Rectal smooth muscle tissue (tissue), 1 donor: Measurements from ENCODE around the gene OPCML.

Experiments
- H3K27ac ChIP-seq: one replicate; pipeline ENCODE4 v1.7.0; 2013; ENCODE audit warnings: low read depth, low read length, inconsistent platforms
- H3K27me3 ChIP-seq: one replicate; pipeline ENCODE4 v1.7.0; 2013; ENCODE audit warnings: low read length; ENCODE audit not compliant: control insufficient read depth, insufficient read depth
- H3K36me3 ChIP-seq: one replicate; pipeline ENCODE4 v1.7.0; 2013; ENCODE audit warnings: low read length; ENCODE audit not compliant: control insufficient read depth, insufficient read depth
- H3K4me1 ChIP-seq: one replicate; pipeline ENCODE4 v1.7.0; 2013; ENCODE audit warnings: low read length; ENCODE audit not compliant: control insufficient read depth, insufficient read depth
- H3K4me3 ChIP-seq: one replicate; pipeline ENCODE4 v1.7.0; 2013; ENCODE audit warnings: low read length
- H3K9ac ChIP-seq: one replicate; pipeline ENCODE4 v1.7.0; 2013; ENCODE audit warnings: low read length

OPCML gene

GRCh38 chr11:133020372-133020714 is 512.0 kb downstream of the OPCML start:
- Histone ChIP-seq H3K27me3 (no peaks in the 10 kb centered on the region), H3K4me1 (no peaks in the 10 kb centered on the region), H3K36me3 (no peaks in the 10 kb centered on the region), H3K9ac (no peak overlapping the region), H3K27ac (no peak overlapping the region), H3K4me3 (no peak overlapping the region)

DNA sequence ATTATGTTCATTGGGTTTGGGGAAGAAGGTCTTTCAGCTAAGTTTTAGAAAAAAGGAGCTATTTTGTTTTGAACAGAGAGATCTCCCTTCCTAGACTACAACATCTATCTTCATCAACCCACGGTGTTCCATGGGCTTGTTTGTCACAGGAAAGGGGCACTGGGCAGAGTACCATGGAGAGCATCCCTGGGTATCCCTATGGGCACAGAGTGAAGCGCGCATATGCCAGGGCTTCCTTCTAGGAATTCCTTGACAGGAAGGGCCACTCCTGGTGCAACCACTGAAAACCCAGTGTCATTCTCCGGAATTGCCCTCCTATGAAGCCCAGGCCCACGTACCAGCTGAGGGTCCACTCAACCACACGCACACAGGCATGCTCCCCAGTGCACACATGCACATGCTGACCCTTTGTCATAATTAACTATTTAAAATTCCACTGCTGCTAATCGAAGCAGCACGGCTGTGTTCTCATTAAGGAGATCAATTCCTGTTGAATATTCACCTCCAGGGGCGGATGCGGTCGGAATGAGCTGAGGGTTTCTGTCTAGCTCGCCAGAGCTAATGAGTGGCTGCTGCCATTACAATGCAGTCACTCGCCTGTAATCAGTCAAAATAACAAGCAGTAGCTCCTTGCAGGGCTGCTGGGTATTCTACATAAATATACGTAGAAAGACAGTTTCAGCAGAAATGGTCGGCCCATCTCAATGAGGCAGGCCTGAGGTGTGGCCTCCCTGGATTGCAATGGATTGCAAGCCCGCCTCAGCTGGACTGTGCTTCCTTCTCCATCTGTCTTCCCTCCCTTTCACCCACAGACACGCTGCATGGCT is 512.5 kb downstream of the OPCML start:
- no peaks in the 10 kb centered on the region for H3K27me3 ChIP-seq
- H3K36me3 ChIP-seq: no peaks in the 10 kb centered on the region
- H3K4me3 ChIP-seq: no peak overlapping the region
- no peak overlapping the region for H3K9ac ChIP-seq
- H3K4me1 ChIP-seq: no peaks in the 10 kb centered on the region
- H3K27ac ChIP-seq: no peak overlapping the region

- Histone ChIP-seq H3K4me1 (no peaks in the 10 kb centered on the region), H3K27ac (no peak overlapping the region), H3K27me3 (no peaks in the 10 kb centered on the region), H3K36me3 (no peaks in the 10 kb centered on the region), H3K9ac (no peak overlapping the region), H3K4me3 (no peak overlapping the region)
Observed at GRCh38 chr11:133015457-133015856, 516.8 kb downstream of the OPCML start.

GRCh38 chr11:133014337-133014736 is 518.0 kb downstream of the OPCML start:
- no peak overlapping the region for H3K9ac ChIP-seq
- no peaks in the 10 kb centered on the region for H3K36me3 ChIP-seq
- no peak overlapping the region for H3K4me3 ChIP-seq
- H3K4me1 ChIP-seq: no peaks in the 10 kb centered on the region
- no peak overlapping the region for H3K27ac ChIP-seq
- H3K27me3 ChIP-seq: no peaks in the 10 kb centered on the region

- Histone ChIP-seq H3K36me3 (no peaks in the 10 kb centered on the region), H3K27ac (no peak overlapping the region), H3K4me1 (no peaks in the 10 kb centered on the region), H3K9ac (no peak overlapping the region), H3K4me3 (no peak overlapping the region), H3K27me3 (no peaks in the 10 kb centered on the region)
Observed at GRCh38 chr11:133012803-133013202, 519.5 kb downstream of the OPCML start.

GRCh38 chr11:133011604-133012003 is 520.7 kb downstream of the OPCML start:
- no peak overlapping the region for H3K9ac ChIP-seq
- H3K4me3 ChIP-seq: no peak overlapping the region
- H3K4me1 ChIP-seq: no peaks in the 10 kb centered on the region
- H3K36me3 ChIP-seq: no peaks in the 10 kb centered on the region
- H3K27me3 ChIP-seq: no peaks in the 10 kb centered on the region
- H3K27ac ChIP-seq: no peak overlapping the region

GRCh38 chr11:133007027-133007584 is 525.2 kb downstream of the OPCML start:
- H3K27me3 ChIP-seq: no peaks in the 10 kb centered on the region
- H3K9ac ChIP-seq: no peak overlapping the region
- H3K4me3 ChIP-seq: no peak overlapping the region
- no peak overlapping the region for H3K27ac ChIP-seq
- H3K4me1 ChIP-seq: no peaks in the 10 kb centered on the region
- no peaks in the 10 kb centered on the region for H3K36me3 ChIP-seq

DNA sequence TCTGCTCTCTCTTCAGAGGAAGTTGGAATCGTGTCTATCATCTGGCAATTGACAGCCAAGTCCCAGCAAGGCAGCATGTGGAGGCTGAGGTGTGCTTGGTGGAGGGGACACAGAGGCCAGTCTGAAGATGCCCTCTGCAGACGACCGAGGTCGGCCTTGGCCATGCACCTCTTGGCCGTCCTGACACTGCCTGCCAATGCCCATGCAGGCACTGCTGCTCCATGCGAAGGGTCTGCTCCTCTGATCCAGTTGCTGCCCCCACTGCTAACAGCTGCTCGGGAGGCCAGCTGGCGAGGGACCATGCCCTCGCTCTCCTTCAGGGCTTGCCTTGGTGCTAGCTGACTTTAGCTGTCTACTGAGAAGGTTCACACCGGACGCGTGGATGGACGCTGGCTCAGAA is 527.9 kb downstream of the OPCML start:
- H3K27ac ChIP-seq: no peak overlapping the region
- no peaks in the 10 kb centered on the region for H3K4me1 ChIP-seq
- H3K9ac ChIP-seq: no peak overlapping the region
- no peak overlapping the region for H3K4me3 ChIP-seq
- no peaks in the 10 kb centered on the region for H3K36me3 ChIP-seq
- no peaks in the 10 kb centered on the region for H3K27me3 ChIP-seq

DNA sequence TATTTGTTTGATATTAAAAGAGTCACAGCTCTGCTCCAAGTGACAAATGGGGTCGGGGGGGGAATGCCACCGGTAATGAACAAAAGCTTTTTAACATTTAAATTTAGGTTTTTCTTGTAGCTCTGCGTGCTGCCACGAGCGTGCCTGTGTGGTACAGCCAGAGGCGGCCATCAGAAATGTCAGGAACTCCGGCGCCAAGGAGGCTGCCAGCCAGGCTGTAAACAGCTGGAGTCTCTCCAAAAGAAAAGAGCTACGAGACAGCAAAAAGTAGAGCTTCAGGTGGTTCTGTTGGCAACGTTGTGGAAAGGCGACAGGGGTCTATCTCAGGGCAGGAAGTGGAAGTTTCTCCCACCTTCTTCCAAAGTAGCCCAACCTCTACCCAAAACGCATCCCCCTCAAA is 532.8 kb downstream of the OPCML start:
- Histone ChIP-seq H3K4me1 (no peaks in the 10 kb centered on the region), H3K27ac (no peak overlapping the region), H3K4me3 (no peak overlapping the region), H3K27me3 (no peaks in the 10 kb centered on the region), H3K36me3 (no peaks in the 10 kb centered on the region), H3K9ac (no peak overlapping the region)

DNA sequence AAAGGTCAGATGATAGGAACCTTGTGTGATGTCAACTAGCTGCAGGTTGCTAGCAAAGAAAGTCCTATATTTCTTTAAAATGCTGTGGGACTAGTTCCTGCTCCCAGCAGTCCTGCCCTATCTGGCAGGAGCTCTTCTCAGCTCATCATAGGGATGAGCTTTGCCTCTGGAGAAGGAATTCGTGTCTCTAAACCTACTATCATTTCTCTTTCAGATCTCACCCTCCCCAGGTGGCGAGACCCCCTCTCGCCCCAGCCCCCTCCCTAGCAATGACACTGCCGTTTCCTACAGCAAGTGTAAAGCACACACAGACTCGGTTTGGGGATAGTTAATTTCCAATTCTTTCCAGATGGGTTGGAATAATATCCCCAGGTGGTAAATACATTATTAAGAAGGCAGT is 533.3 kb downstream of the OPCML start:
- no peak overlapping the region for H3K27ac ChIP-seq
- H3K4me1 ChIP-seq: no peaks in the 10 kb centered on the region
- no peaks in the 10 kb centered on the region for H3K27me3 ChIP-seq
- no peak overlapping the region for H3K9ac ChIP-seq
- H3K36me3 ChIP-seq: no peaks in the 10 kb centered on the region
- no peak overlapping the region for H3K4me3 ChIP-seq

DNA sequence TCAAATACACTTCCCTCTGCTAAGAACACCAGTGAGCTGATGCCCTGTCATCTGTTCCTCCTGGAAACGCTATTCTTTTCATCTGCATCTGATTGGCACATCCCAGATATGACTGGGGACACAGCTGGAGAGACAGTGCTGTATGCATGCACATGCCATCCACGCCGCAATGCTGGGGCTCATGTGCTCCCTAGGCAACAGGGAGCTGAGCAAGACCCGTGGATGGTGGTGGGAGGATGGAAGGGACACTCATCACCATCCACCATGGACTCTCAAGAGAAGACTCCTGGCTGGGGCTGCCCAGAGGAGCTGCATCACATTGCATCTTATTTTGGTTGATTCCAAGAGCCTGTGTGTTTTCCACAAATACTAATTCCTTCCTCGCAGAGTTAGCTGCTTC is 534.9 kb downstream of the OPCML start:
- no peaks in the 10 kb centered on the region for H3K4me1 ChIP-seq
- H3K27me3 ChIP-seq: no peaks in the 10 kb centered on the region
- no peak overlapping the region for H3K9ac ChIP-seq
- no peak overlapping the region for H3K27ac ChIP-seq
- no peak overlapping the region for H3K4me3 ChIP-seq
- H3K36me3 ChIP-seq: no peaks in the 10 kb centered on the region

GRCh38 chr11:132994966-132995365 is 537.3 kb downstream of the OPCML start:
- Histone ChIP-seq H3K27me3 (no peaks in the 10 kb centered on the region), H3K36me3 (no peaks in the 10 kb centered on the region), H3K27ac (no peak overlapping the region), H3K4me1 (no peaks in the 10 kb centered on the region), H3K4me3 (no peak overlapping the region), H3K9ac (no peak overlapping the region)

GRCh38 chr11:132993991-132994502 is 538.3 kb downstream of the OPCML start:
- Histone ChIP-seq H3K4me3 (no peak overlapping the region), H3K9ac (no peak overlapping the region), H3K4me1 (no peaks in the 10 kb centered on the region), H3K36me3 (no peaks in the 10 kb centered on the region), H3K27me3 (no peaks in the 10 kb centered on the region), H3K27ac (no peak overlapping the region)
